HG03066 (cell line): ENCODE results near the gene ANKRD6.

ENCODE experiments used
- ATAC-seq: cut with Tn5 transposase; IDR thresholded peaks from one replicate; pipeline ENCODE4 v1.9.1; 2021; ENCODE audit warnings: low read depth; ENCODE audit not compliant: unreplicated experiment

Gene ANKRD6

DNA sequence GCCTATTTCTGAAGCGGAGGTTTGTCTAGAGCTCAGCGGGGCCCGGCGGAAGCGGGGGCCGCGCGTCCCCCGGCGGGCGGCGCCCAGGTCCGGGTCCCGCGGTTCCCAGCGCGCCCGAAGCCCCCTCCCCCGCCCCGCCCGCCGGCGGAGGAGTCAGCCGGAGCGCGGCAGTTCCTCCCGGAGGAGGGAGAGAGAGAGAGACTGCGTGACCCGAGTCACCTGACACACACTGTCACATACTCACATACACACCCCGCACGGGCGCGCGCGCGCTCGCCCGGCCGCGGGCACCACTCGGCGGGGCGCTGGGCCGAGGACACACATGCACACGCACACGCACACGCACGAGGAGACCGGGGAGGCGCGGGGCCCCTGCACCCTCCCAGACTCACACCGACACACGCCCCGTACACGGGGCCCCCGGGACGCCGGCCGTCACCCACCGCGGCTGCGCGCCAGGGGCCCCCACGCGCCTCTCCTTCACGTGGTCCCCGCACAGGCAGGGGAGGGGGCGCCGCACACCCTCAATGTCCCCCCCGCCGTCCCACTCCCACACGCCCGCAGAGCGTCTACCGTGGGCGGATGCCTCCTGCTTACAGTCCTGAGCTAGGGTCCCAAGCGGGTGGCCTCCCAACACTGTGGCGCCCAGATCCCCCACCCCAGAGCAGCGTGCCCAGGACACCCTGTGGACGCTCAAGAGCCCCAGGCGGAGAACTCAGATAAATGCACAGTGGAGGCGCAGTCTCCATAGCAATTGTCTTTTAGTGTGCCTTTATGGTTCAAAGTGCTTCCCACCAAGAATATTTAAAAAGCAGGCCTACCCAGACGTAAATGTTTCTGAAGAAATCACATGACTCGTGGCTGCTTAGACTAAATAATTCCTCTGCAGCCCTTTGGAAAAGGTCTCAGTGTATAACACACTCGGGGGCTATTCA lies 20.6 kb upstream of the ANKRD6 start, which contains the start of gene RRAGD:
TSS of gene RRAGD (minus strand) at position 203 of the 935 bp plus-strand sequence. CDS start 280 bp downstream, outside the sequence.
- ATAC-seq, result peak; percentile 68

DNA sequence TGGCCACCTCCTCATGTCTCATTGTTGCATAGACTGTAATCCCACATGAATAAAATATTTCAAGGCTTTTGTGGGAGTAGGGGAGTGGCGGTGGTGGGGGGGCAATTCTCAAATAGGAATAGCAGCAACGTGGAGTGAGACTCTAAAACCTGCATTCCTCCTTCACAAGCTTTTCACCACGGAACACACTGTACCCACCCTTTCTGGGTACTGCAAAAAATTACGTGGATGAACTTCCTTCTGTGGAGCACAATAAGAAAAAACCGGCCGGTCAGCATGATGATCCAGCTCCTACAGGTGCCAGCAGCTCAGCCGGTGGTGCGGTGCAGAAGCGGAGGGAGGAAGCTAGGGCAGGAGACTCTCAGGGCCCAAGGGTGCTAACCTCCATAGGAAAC lies 19.9 kb upstream of the ANKRD6 start:
- ATAC-seq, result no peak

GRCh38 chr6:89414215-89414614 lies 18.7 kb upstream of the ANKRD6 start:
- no peak for ATAC-seq

- ATAC-seq, result no peak
Measured at GRCh38 chr6:89415185-89415584, 17.8 kb upstream of the ANKRD6 start.

DNA sequence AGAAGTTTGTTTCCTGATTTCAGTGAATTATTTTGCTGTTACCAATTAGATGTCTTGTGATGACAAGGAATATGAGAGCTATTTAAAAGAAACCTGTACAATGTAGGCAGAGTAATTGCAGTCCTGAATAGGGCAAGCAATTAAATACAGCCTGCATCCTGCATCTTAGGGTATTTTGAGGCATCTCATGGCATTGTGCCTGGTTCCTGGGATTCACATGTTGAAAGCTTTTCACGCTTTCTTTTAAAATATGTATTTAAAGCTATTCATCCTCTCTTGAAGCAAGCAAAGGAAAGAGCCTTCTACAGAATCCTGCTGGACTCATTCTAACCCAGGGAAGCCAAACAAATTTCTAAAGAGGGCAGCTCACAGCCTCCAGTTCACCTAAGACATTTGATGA lies 16.2 kb upstream of the ANKRD6 start:
- ATAC-seq, result no peak

DNA sequence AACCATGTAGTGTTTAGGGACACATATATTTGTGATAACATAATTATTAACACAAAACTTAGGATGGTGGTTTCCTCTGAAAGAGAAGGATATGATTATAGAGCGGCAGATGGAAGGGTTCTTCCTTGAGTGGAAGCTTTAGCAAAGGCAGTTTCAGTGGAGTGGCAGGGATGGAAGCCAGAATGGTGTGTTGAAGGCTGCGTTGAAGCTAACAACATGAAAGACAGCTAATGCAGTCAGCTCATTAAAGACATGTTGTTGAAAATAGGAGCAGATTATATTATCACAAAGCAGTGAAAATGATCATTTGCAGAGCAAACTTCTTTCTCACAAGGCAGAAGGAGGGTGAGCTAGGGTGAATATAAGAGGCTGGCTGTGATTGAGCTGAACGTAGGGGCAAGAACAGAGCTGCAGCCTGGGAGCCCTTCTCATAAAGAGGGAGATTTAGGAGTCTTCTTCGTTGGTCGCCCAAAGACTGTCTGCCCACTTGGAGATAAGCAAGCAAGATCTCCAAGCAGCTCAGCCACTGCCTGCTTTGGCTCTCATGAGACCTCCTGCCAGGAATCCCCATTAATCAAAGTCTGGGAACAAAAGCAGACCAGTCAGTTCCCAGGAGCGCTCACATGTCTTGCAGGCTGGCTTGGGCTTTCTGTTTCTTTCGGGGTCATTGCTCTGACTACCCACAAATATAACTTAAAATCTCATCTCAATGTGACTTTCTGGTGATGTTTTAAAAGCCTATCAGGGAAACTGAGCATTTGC lies 2.6 kb upstream of the ANKRD6 start:
- ATAC-seq, result no peak

GRCh38 chr6:89433252-89434149 lies 549 bp downstream of the ANKRD6 start:
- peak; percentile 48 for ATAC-seq

DNA sequence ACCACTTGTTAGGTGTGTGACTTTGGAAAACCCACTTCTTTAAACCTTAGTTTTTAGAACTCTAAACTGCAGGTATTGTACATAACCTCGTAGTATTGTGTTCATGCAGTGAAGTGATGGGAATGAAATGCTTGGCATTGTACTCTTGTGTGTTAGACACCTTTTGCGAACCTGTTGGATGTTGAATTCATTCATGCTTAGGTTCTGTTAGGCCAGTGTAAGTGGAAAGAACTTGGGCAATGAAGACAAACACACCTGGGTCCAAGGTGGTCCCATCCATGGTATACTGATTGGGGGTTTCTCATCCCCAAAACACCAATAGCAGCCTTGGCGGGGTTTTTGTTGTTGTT lies 1.2 kb downstream of the ANKRD6 start:
- ATAC-seq, result no peak

DNA sequence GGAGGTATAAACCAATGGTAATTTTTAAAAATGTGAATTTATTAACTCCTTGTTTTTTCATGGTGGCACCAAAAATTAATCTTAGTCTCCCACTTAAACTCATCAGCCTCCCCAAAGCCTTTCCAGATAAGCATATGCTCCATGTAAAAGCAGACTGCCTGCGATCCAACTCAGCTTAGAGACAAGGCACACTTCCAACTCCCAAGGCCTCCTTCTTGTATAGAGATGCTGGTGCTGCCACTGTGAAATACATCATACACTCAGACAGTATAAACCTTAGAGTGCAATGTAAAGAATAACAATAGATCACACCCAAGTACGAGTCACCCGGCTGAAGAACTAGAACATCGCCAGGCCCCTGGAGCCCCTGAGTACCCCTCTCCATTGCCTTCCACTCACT lies 2.0 kb downstream of the ANKRD6 start:
- no peak for ATAC-seq

GRCh38 chr6:89436226-89436625 lies 3.3 kb downstream of the ANKRD6 start:
- no peak for ATAC-seq

DNA sequence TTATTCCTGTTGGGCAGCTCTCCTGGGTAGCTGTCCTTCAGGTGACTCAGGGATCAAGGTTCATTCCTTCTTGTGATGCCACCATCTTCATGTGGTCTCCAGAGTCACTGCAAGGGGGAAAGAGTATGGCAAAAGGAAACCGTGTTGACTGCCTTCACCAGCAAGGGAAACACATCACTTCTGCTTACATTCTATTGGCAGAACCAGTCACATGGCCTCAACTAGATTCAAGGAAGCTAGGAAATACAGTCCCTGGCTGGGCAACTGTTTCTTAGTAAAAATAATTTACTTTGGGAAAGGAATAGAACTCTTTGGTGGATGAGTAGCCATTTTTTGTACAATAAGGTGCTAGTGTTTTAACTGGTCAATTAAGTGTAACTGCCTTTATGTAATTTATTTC lies 5.3 kb downstream of the ANKRD6 start:
- ATAC-seq, result no peak

- no peak for ATAC-seq
Measured at GRCh38 chr6:89439014-89439413, 6.1 kb downstream of the ANKRD6 start.

GRCh38 chr6:89440200-89440599 lies 7.2 kb downstream of the ANKRD6 start:
- ATAC-seq, result no peak

GRCh38 chr6:89443658-89444057 lies 10.7 kb downstream of the ANKRD6 start:
- no peak for ATAC-seq

GRCh38 chr6:89449193-89449592 lies 16.2 kb downstream of the ANKRD6 start:
- no peak for ATAC-seq

DNA sequence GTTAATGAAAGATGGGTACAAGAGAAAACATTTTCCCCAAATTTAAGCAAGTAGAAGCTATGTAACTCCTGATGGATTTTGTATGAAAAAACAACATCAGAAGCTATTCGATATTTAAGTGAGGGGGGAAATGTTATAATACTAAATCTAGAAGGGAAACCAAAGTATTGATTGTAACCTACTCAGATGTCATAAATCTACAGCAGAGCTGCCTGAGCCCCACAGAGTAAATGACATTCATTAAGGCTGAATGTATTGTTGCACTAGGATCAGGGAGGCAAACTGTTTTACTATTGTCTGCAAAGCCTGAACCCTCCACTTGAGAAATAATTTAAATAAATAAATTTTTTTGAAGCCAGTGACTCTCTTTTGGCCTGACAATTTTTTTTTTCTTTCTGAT lies 19.3 kb downstream of the ANKRD6 start:
- no peak for ATAC-seq

GRCh38 chr6:89454300-89454699 lies 21.3 kb downstream of the ANKRD6 start:
- ATAC-seq, result no peak

- no peak for ATAC-seq
Measured at GRCh38 chr6:89458704-89459103, 25.8 kb downstream of the ANKRD6 start.

DNA sequence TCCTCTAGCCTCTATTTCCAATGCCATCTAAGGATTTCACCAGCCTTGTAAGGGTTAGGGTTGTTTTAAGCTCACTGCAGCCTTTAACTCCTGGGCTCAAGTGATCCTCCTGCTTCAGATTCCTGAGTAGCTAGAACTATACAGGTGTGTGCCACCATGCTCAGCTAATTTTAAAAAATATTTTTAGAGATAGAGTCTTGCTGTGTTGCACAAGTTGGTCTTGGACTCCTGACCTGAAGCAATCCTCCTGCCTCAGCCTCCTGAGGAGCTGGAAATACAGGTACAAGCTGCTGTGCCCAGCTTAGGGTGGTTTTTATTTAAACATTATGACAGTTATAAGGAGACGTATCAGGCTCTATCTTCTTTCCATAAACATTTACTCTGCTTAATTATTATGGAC lies 26.5 kb downstream of the ANKRD6 start:
- no peak for ATAC-seq

GRCh38 chr6:89460713-89461112 lies 27.8 kb downstream of the ANKRD6 start:
- no peak for ATAC-seq

DNA sequence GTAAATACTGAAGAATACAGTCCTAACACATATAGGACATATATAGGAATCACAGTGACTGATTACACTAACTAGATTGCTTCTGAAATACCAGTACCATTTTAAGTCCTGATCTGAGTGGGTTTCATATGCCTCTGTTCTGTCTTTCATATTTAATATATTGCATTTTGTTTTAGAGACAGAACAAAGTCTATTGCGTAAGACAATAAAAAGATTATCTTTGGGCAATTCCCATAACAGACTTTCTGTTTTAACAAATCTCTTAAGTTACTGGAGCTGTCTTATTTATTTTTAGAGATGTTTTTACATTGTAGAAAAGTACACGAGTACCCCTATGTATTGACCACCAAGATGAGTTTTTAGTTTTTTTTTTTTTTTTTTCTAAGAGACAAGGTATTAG lies 29.6 kb downstream of the ANKRD6 start:
- no peak for ATAC-seq
